Stimulated activated CD8-positive, alpha-beta memory T cell treated with anti-CD3 and anti-CD28 coated beads, Interleukin-15, amount 100 ng/mL, for 1 hour (primary cell): ENCODE measurements around the gene STAG1.
"Not testable (repeated sequence)": the region's sequence is repeated elsewhere in the genome, so short reads cannot be mapped to it uniquely, and the experiment has no call there.

ENCODE experiments used
- DNase-seq: peaks from one replicate; pipeline ENCODE4 v3.0.0-alpha.2; 2020; ENCODE audit warnings: low read depth

STAG1 gene

GRCh38 chr3:136586580-136586979 is 165.6 kb downstream of the STAG1 start:
- DNase-seq = no peak

GRCh38 chr3:136584728-136585127 is 167.4 kb downstream of the STAG1 start:
- no peak for DNase-seq

- no peak for DNase-seq
Measured at GRCh38 chr3:136583823-136584222, 168.4 kb downstream of the STAG1 start.

- no peak for DNase-seq
Measured at GRCh38 chr3:136577791-136578190, 174.4 kb downstream of the STAG1 start.

- no peak for DNase-seq
Measured at GRCh38 chr3:136576279-136577009, 175.7 kb downstream of the STAG1 start.

- no peak for DNase-seq
Measured at GRCh38 chr3:136567599-136568188, 184.5 kb downstream of the STAG1 start.

- not testable (repeated sequence) for DNase-seq
Measured at GRCh38 chr3:136564962-136565361, 187.2 kb downstream of the STAG1 start.

GRCh38 chr3:136562026-136562425 is 190.2 kb downstream of the STAG1 start:
- DNase-seq = no peak

- DNase-seq = no peak
Measured at GRCh38 chr3:136559896-136560295, 192.3 kb downstream of the STAG1 start.

- DNase-seq = not testable (repeated sequence)
Measured at GRCh38 chr3:136549461-136549860, 202.7 kb downstream of the STAG1 start.

GRCh38 chr3:136547293-136547692 is 204.9 kb downstream of the STAG1 start:
- no peak for DNase-seq

- no peak for DNase-seq
Measured at GRCh38 chr3:136546720-136547119, 205.5 kb downstream of the STAG1 start.

- no peak for DNase-seq
Measured at GRCh38 chr3:136545664-136546268, 206.4 kb downstream of the STAG1 start.

- no peak for DNase-seq
Measured at GRCh38 chr3:136544532-136544931, 207.6 kb downstream of the STAG1 start.

GRCh38 chr3:136543385-136543784 is 208.8 kb downstream of the STAG1 start:
- DNase-seq = no peak

GRCh38 chr3:136535906-136536305 is 216.3 kb downstream of the STAG1 start:
- no peak for DNase-seq

- no peak for DNase-seq
Measured at GRCh38 chr3:136532766-136533165, 219.4 kb downstream of the STAG1 start.

- no peak for DNase-seq
Measured at GRCh38 chr3:136518102-136518501, 234.1 kb downstream of the STAG1 start.

- no peak for DNase-seq
Measured at GRCh38 chr3:136516656-136517055, 235.5 kb downstream of the STAG1 start.

GRCh38 chr3:136516095-136516494 is 236.1 kb downstream of the STAG1 start:
- no peak for DNase-seq

GRCh38 chr3:136514533-136514932 is 237.6 kb downstream of the STAG1 start:
- DNase-seq = not testable (repeated sequence)

- no peak for DNase-seq
Measured at GRCh38 chr3:136513367-136513766, 238.8 kb downstream of the STAG1 start.

GRCh38 chr3:136512381-136512780 is 239.8 kb downstream of the STAG1 start:
- no peak for DNase-seq
